GM12875 (cell line): ENCODE measurements around the gene ZNF611.
"Not testable (repeated sequence)": the region's sequence is repeated elsewhere in the genome, so short reads cannot be mapped to it uniquely, and the experiment has no call there.

Experiments used
- H3K4me3 ChIP-seq: one replicate; pipeline ENCODE4 v1.5.1; 2011; ENCODE audit warnings: low read depth, low read length, control low read depth
- CTCF ChIP-seq: IDR thresholded peaks from 2 replicates; pipeline ENCODE4 v1.5.1; 2011; ENCODE audit warnings: low read depth, mild to moderate bottlenecking, control low read depth, inconsistent platforms, low read length, moderate library complexity, borderline replicate concordance; ENCODE audit not compliant: insufficient read depth

The ZNF611 gene

DNA sequence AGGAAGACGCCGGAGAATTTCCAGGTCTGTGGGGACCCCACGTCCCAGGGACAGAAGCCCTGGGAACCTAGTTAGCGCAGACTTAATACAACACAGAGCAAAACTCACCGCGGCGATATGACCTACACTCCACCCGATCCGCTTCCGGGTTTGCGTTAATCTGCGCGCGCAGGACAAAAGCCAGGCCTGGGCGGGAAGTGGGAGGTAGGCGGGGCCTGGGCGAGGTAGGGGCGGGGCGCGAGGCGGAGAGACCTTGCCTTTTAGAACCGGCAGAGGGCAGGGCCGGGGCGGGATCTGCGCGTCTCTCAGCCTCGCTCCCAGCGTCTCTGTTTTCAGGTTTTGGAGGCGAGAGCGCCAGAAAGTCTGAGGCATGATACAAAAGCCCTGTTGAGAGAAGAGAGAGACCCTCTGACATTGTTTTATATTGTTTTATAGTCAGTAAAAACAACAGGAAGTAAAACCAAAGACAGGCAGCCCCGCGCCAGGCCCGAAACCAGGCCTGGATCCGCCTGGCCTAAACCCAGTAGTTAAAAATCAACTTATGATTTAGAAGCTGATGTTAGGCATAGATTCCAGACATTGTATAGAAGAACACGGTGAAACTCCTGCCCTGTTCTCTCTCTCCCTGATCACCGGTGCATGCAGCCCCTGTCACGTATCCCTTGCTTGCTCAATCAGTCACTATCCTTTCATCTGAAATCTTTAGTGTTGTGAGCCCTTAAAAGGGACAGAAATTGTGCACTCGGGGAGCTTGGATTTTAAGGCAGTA lies at the start of gene ZNF611:
TSS of gene ZNF611 (minus strand) at position 152 of the 769 bp plus-strand sequence. CDS start 19,150 bp downstream, outside the sequence.
- H3K4me3 ChIP-seq: peak within 1 kb of the TSS; percentile 64
- peak; percentile 49 for TF ChIP-seq CTCF

- not testable (repeated sequence) for H3K4me3 ChIP-seq
These were observed 48.0 kb upstream of the ZNF611 start for GRCh38 chr19:52782864-52783263.

GRCh38 chr19:52778811-52779210 lies 44.0 kb upstream of the ZNF611 start:
- TF ChIP-seq CTCF: no peak
- H3K4me3 ChIP-seq: no peak overlapping the region

- not testable (repeated sequence) for H3K4me3 ChIP-seq
These were observed 21.6 kb upstream of the ZNF611 start for GRCh38 chr19:52756447-52756846.

DNA sequence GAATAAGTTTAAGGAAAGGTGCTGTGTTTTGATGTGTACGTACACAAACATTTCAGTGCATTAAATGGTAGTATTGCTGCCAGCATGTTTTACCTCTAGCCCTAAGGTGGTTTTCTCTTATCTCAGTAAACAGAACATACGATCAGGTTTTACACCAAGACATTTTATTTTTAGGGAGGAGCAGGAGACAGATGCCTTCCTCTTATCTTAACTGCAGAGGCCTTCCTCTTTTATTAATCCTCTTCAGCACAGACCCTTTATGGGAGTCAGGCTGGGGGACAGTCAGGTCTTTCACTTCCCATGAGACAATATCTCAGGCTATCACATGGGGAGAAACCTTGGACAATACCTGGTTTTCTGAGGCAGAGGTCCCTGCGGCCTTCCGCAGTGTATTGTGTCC lies 14.9 kb upstream of the ZNF611 start:
- no peak overlapping the region for H3K4me3 ChIP-seq
- TF ChIP-seq CTCF: no peak

GRCh38 chr19:52748336-52748950 lies 13.6 kb upstream of the ZNF611 start:
- no peak overlapping the region for H3K4me3 ChIP-seq
- no peak for TF ChIP-seq CTCF

GRCh38 chr19:52745919-52746318 lies 11.1 kb upstream of the ZNF611 start:
- not testable (repeated sequence) for H3K4me3 ChIP-seq

DNA sequence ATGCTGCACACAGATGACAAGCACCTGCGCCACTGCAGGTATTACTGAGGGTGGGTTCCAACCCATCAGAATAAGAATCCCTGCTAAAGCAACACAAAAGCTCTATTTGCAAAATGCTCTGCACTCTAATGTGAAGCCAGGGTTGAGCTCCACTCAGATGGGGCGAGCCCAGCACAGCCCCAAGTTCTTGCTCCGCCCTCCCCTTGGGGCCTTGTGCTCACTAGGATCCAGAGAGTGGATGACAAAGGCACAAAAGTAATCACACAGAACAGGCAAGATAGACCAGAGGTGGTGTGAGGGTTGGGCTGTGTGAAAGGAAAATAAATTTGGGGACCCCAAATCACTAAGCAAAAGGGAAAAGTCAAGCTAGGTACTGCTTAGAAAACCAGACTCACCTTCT lies 8.2 kb upstream of the ZNF611 start:
- no peak for TF ChIP-seq CTCF
- no peak overlapping the region for H3K4me3 ChIP-seq
